LNCaP clone FGC (cell line): Measurements from ENCODE around the gene RBM20.

Experiments used
- DNase-seq: peaks from one replicate; pipeline ENCODE4 v3.0.0-alpha.2; 2011; ENCODE audit warnings: low read depth
- H3K4me3 ChIP-seq: 2 replicates; pipeline ENCODE4 v1.5.1; 2011; ENCODE audit warnings: mild to moderate bottlenecking, low read depth, low read length, control low read depth
- CTCF ChIP-seq: IDR thresholded peaks from 2 replicates; pipeline ENCODE4 v1.5.1; 2012; ENCODE audit warnings: mild to moderate bottlenecking; ENCODE audit not compliant: control insufficient read depth, insufficient read depth; ENCODE audit errors: extremely low read depth

RBM20 gene

GRCh38 chr10:110691139-110691538 lies 47.0 kb downstream of the RBM20 start:
- TF ChIP-seq CTCF = no peak
- H3K4me3 ChIP-seq = no peak overlapping the region
- DNase-seq = no peak

GRCh38 chr10:110694263-110694662 lies 50.1 kb downstream of the RBM20 start:
- no peak for DNase-seq
- no peak overlapping the region for H3K4me3 ChIP-seq
- TF ChIP-seq CTCF = no peak

- H3K4me3 ChIP-seq = no peak overlapping the region
- no peak for TF ChIP-seq CTCF
- no peak for DNase-seq
Observed at GRCh38 chr10:110694820-110695538, 50.8 kb downstream of the RBM20 start.

DNA sequence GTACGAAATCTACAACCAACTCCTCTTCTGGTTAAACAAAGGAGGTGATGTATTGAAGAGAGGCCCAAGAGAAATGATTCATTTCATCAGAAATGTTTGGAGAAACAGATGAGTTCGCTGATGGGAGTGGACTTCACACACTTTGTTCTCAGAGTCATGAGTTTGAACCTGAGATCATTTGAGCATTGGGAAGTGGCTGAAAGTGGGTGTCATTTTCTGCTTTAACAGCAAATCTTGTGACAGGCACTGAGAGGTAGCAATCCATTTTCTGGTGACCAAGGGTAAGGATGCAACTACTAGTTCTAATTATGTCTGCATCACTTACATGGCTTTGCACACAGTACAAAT lies 51.4 kb downstream of the RBM20 start:
- TF ChIP-seq CTCF = no peak
- H3K4me3 ChIP-seq = no peak overlapping the region
- no peak for DNase-seq

DNA sequence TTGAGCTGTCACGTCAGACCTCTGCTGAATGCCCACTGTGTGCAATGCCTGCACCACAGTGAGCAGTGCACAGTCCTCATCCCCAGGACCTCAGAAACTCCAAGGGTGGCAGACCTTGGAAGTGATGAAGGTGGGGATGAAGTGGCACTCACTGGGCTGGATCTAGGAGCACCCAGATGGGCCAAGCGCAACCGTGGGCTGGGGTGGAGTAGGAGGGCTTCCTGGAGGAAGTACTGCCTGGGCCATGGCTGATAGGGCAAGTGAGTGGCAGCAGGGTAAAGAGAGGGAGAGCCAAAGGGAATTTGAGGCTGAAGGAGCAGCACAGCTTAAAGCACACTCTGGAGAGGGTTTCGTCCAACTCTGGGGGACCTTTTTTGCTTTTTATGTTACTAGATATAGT lies 52.3 kb downstream of the RBM20 start:
- no peak for DNase-seq
- no peak for TF ChIP-seq CTCF
- H3K4me3 ChIP-seq = no peak overlapping the region

DNA sequence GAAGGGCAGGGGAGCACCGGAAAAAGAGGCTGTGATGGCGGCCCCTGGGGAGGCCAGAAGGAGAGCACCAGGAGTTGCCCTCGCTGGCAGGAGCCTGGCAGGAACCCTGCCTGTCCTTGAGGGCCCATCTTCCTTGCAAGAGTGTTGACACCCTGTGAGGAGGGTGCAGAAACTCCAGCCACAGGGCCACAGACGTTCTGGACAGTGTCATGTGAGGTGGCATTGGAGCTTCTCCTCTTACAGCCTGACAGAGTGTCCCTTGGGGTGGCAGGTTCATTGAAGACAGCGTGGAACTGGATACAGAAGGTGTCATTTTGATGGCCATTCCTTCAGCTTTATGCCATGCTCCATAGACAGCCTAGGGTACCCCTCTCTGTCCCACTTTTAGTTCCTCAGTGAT lies 54.2 kb downstream of the RBM20 start:
- no peak for TF ChIP-seq CTCF
- no peak overlapping the region for H3K4me3 ChIP-seq
- no peak for DNase-seq

- no peak for TF ChIP-seq CTCF
- H3K4me3 ChIP-seq = no peak overlapping the region
- no peak for DNase-seq
Observed at GRCh38 chr10:110698782-110699201, 54.7 kb downstream of the RBM20 start.
